ENCODE results near the gene TBC1D2B. TPM values are rescaled to one million over a fixed set of nuclear protein-coding genes. Genes with fewer than 3 reads are reported as not detected.
A peak's percentile ranks its signal among the peaks of the same experiment; 100 is the strongest.

The TBC1D2B gene
- total RNA-seq, 4 donors from 2014 or later = 32.4 to 41.7 (median 35.3) TPM

DNA sequence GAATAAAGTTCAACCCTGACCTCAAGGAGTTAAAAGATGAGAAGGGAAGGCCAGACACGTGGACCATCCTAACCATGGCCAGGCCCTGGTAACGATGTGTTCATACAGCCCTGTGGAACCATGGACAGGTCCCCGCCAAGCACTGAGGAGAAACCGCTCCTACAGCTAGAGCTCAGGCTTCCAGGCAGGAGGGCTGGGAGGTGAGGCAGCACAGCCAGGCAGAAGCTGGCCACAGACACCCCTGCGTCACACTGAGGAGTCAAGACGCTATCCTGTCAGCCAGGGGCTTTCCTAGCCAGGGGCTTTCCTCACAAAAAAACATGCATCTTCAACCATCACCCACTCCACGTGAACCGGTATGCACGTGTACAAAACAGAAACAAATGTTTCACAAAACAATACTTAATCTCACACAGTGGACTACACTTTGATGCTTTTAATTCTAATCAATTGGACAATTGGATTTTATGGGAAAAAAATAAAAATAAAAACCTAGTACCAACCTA is 73.2 kb downstream of the TBC1D2B start:
- WGBS, 2 donors = 68 to 77% methylated on average over 9 of the region's 9 CpGs
- DNase-seq (ENCODE audit: low spot score in 2 of 2) = no peak
- H3K4me3 ChIP-seq (ENCODE audit: low read depth, poor library complexity, severe bottlenecking) = no peak overlapping the region
- TF ChIP-seq POLR2A (IDR thresholded peaks at IDR 0.05) (no peak), CTCF (IDR thresholded peaks at IDR 0.05) (no peak)
- intact Hi-C loops (cut with DNase I; ENCODE audit: low total_unique reads) = no loop called here

- no peak overlapping the region for H3K4me3 ChIP-seq (ENCODE audit: low read depth, poor library complexity, severe bottlenecking)
- DNase-seq (ENCODE audit: low spot score in 2 of 2) = no peak
- TF ChIP-seq POLR2A (IDR thresholded peaks at IDR 0.05) = no peak
- TF ChIP-seq CTCF (IDR thresholded peaks at IDR 0.05) = no peak
- 85 to 89% methylated on average over 10 to 13 of the region's 13 CpGs for WGBS, 2 donors
- intact Hi-C loops (cut with DNase I; ENCODE audit: low total_unique reads) = no loop called here
Measured at GRCh38 chr15:78003539-78004008, 73.9 kb downstream of the TBC1D2B start.

GRCh38 chr15:78002996-78003395 is 74.5 kb downstream of the TBC1D2B start:
- intact Hi-C loops (cut with DNase I; ENCODE audit: low total_unique reads) = no loop called here
- H3K4me3 ChIP-seq (ENCODE audit: low read depth, poor library complexity, severe bottlenecking) = no peak overlapping the region

GRCh38 chr15:78001656-78002055 is 75.9 kb downstream of the TBC1D2B start:
- 87 to 93% methylated on average over 4 of the region's 4 CpGs for WGBS, 2 donors
- no peak overlapping the region for H3K4me3 ChIP-seq (ENCODE audit: low read depth, poor library complexity, severe bottlenecking)
- no peak for TF ChIP-seq CTCF (IDR thresholded peaks at IDR 0.05)
- TF ChIP-seq POLR2A (IDR thresholded peaks at IDR 0.05) = no peak
- peak in 1 of 2 donors; percentile 73 for DNase-seq (ENCODE audit: low spot score in 2 of 2)
- intact Hi-C loops (cut with DNase I; ENCODE audit: low total_unique reads) = no loop called here

More at GRCh38 chr15:78002996-78003395, 74.5 kb downstream of the TBC1D2B start:
- WGBS, 2 donors = 93 to 95% methylated on average over 7 of the region's 7 CpGs
- TF ChIP-seq CTCF (IDR thresholded peaks at IDR 0.05) (no peak), POLR2A (IDR thresholded peaks at IDR 0.05) (no peak)
- DNase-seq (ENCODE audit: low spot score in 2 of 2) = peak in 1 of 2 donors; percentile 36

DNA sequence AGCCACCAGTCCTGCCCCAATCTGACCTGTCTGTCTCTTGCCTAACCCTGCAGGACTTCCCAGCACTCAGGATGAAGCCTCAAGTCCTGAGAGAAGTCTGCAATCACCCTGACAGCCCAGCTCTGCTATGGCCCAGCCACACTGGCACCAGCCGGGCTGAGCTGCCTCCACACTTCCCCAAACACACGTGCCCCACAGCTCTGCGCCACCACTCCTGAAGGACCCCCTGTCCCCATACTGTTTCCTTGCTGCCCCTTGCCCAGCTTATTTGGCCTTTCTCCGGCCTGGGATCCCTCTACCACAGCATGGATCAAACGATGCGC is 76.6 kb downstream of the TBC1D2B start:
- DNase-seq (ENCODE audit: low spot score in 2 of 2) = peak in 1 of 2 donors; percentile 64
- H3K4me3 ChIP-seq (ENCODE audit: low read depth, poor library complexity, severe bottlenecking) = no peak overlapping the region
- intact Hi-C loops (cut with DNase I; ENCODE audit: low total_unique reads) = no loop called here
- WGBS, 2 donors = 91 to 93% methylated on average over 6 of the region's 6 CpGs
- TF ChIP-seq CTCF (IDR thresholded peaks at IDR 0.05) (no peak), POLR2A (IDR thresholded peaks at IDR 0.05) (no peak)

All from lower leg skin (tissue), 4 donors.